ENCODE data around the gene FOXJ3.

GRCh38 chr1:42372796-42373195 is 37.8 kb upstream of the FOXJ3 start:
- TF ChIP-seq EZH2 (IDR thresholded peaks at IDR 0.05; ENCODE audit: borderline replicate concordance) (no peak), CTCF (IDR thresholded peaks at IDR 0.05; ENCODE audit: poor library complexity) (no peak), EZH2phosphoT487 (IDR thresholded peaks at IDR 0.05; ENCODE audit: low read depth, severe bottlenecking, unreplicated experiment) (no peak)
